ENCODE measurements around the gene TSPO. TPM values are rescaled to one million over a fixed set of nuclear protein-coding genes. Genes with fewer than 3 reads are reported as not detected.

Gene TSPO
- total and polyA plus RNA-seq, 2 experiments from 2014 or later = 34.6 to 44.7 TPM

GRCh38 chr22:43199541-43199940 lies 48.2 kb downstream of the TSPO start:
- Histone ChIP-seq H3K4me1 (ENCODE audit: insufficient read depth) (peaks cover 3% of the 10 kb centered on the region; the same call in 1 of the 2 replicates), H3K9me2 (ENCODE audit: insufficient read depth) (no peaks in the 10 kb centered on the region), H3F3A (replicated peaks; ENCODE audit: low read depth) (0 out of 2 replicates have a peak, but pooled peaks cover 4% of the 10 kb centered on the region), H3K79me2 (replicated peaks; ENCODE audit: insufficient read depth) (no peaks in the 10 kb centered on the region), H3K27ac (ENCODE audit: low read depth) (no peak overlapping the region), H3K27me3 (ENCODE audit: insufficient read depth) (no peaks in the 10 kb centered on the region), H3K36me3 (ENCODE audit: insufficient read depth) (no peaks in the 10 kb centered on the region), H3K4me3 (no peak overlapping the region), H3K4me2 (no peak overlapping the region), H4K20me1 (replicated peaks; ENCODE audit: insufficient read depth) (no peaks in the 10 kb centered on the region), H2AFZ (no peak overlapping the region)
- Mint-ChIP-seq H3K27ac (no peak overlapping the region), H3K27me3 (ENCODE audit: insufficient read depth, low read depth, poor library complexity) (peaks cover 11% of the 10 kb centered on the region), H3K36me3 (ENCODE audit: low read depth) (no peaks in the 10 kb centered on the region), H3K4me3 (no peak overlapping the region), H3K4me1 (peaks cover 10% of the 10 kb centered on the region), H3K9me3 (no peaks in the 10 kb centered on the region; the same call in 2 of the 3 replicates)
- DNase-seq (ENCODE audit: low spot score) (no peak), ATAC-seq (no peak)
- TF ChIP-seq STAT1 (IDR thresholded peaks at IDR 0.05; ENCODE audit: unreplicated experiment) (no peak), REST (IDR thresholded peaks at IDR 0.05; ENCODE audit: unreplicated experiment) (no peak), JUNB (IDR thresholded peaks at IDR 0.05; ENCODE audit: unreplicated experiment) (no peak)

GRCh38 chr22:43200031-43200430 lies 48.7 kb downstream of the TSPO start:
- Histone ChIP-seq H3K4me3 (no peak overlapping the region), H4K20me1 (replicated peaks; ENCODE audit: insufficient read depth) (no peaks in the 10 kb centered on the region), H3K27ac (ENCODE audit: low read depth) (no peak overlapping the region), H3K4me2 (no peak overlapping the region), H3K4me1 (ENCODE audit: insufficient read depth) (peaks cover 3% of the 10 kb centered on the region; the same call in 1 of the 2 replicates), H3K27me3 (ENCODE audit: insufficient read depth) (no peaks in the 10 kb centered on the region), H3K36me3 (ENCODE audit: insufficient read depth) (no peaks in the 10 kb centered on the region), H2AFZ (no peak overlapping the region), H3F3A (replicated peaks; ENCODE audit: low read depth) (0 out of 2 replicates have a peak, but pooled peaks cover 4% of the 10 kb centered on the region), H3K9me2 (ENCODE audit: insufficient read depth) (no peaks in the 10 kb centered on the region), H3K79me2 (replicated peaks; ENCODE audit: insufficient read depth) (no peaks in the 10 kb centered on the region)
- H3K36me3 Mint-ChIP-seq (ENCODE audit: low read depth) = no peaks in the 10 kb centered on the region
- ATAC-seq (no peak), DNase-seq (ENCODE audit: low spot score) (no peak)
- H3K4me1 Mint-ChIP-seq = peaks cover 11% of the 10 kb centered on the region
- no peaks in the 10 kb centered on the region; the same call in 2 of the 3 replicates for H3K9me3 Mint-ChIP-seq
- H3K27me3 Mint-ChIP-seq (ENCODE audit: insufficient read depth, low read depth, poor library complexity) = peaks cover 11% of the 10 kb centered on the region
- H3K4me3 Mint-ChIP-seq = no peak overlapping the region
- no peak overlapping the region for H3K27ac Mint-ChIP-seq
- no peak for TF ChIP-seq ZNF114 (CRISPR knock-in tag; IDR thresholded peaks at IDR 0.05)
- TF ChIP-seq NANOG (IDR thresholded peaks at IDR 0.05; ENCODE audit: borderline replicate concordance) = no peak
- TF ChIP-seq JUNB (IDR thresholded peaks at IDR 0.05; ENCODE audit: unreplicated experiment) = no peak
- TF ChIP-seq POLR2AphosphoS5 (IDR thresholded peaks at IDR 0.05; ENCODE audit: low read depth) = no peak
- no peak for TF ChIP-seq CREB1 (CRISPR knock-in tag; IDR thresholded peaks at IDR 0.05; ENCODE audit: low read depth)
- TF ChIP-seq STAT1 (IDR thresholded peaks at IDR 0.05; ENCODE audit: unreplicated experiment) = no peak
- TF ChIP-seq CTCF (conservative IDR thresholded peaks at IDR 0.05; ENCODE audit: low read depth in 2 of 2) = no peak
- TF ChIP-seq, protein P1, sequence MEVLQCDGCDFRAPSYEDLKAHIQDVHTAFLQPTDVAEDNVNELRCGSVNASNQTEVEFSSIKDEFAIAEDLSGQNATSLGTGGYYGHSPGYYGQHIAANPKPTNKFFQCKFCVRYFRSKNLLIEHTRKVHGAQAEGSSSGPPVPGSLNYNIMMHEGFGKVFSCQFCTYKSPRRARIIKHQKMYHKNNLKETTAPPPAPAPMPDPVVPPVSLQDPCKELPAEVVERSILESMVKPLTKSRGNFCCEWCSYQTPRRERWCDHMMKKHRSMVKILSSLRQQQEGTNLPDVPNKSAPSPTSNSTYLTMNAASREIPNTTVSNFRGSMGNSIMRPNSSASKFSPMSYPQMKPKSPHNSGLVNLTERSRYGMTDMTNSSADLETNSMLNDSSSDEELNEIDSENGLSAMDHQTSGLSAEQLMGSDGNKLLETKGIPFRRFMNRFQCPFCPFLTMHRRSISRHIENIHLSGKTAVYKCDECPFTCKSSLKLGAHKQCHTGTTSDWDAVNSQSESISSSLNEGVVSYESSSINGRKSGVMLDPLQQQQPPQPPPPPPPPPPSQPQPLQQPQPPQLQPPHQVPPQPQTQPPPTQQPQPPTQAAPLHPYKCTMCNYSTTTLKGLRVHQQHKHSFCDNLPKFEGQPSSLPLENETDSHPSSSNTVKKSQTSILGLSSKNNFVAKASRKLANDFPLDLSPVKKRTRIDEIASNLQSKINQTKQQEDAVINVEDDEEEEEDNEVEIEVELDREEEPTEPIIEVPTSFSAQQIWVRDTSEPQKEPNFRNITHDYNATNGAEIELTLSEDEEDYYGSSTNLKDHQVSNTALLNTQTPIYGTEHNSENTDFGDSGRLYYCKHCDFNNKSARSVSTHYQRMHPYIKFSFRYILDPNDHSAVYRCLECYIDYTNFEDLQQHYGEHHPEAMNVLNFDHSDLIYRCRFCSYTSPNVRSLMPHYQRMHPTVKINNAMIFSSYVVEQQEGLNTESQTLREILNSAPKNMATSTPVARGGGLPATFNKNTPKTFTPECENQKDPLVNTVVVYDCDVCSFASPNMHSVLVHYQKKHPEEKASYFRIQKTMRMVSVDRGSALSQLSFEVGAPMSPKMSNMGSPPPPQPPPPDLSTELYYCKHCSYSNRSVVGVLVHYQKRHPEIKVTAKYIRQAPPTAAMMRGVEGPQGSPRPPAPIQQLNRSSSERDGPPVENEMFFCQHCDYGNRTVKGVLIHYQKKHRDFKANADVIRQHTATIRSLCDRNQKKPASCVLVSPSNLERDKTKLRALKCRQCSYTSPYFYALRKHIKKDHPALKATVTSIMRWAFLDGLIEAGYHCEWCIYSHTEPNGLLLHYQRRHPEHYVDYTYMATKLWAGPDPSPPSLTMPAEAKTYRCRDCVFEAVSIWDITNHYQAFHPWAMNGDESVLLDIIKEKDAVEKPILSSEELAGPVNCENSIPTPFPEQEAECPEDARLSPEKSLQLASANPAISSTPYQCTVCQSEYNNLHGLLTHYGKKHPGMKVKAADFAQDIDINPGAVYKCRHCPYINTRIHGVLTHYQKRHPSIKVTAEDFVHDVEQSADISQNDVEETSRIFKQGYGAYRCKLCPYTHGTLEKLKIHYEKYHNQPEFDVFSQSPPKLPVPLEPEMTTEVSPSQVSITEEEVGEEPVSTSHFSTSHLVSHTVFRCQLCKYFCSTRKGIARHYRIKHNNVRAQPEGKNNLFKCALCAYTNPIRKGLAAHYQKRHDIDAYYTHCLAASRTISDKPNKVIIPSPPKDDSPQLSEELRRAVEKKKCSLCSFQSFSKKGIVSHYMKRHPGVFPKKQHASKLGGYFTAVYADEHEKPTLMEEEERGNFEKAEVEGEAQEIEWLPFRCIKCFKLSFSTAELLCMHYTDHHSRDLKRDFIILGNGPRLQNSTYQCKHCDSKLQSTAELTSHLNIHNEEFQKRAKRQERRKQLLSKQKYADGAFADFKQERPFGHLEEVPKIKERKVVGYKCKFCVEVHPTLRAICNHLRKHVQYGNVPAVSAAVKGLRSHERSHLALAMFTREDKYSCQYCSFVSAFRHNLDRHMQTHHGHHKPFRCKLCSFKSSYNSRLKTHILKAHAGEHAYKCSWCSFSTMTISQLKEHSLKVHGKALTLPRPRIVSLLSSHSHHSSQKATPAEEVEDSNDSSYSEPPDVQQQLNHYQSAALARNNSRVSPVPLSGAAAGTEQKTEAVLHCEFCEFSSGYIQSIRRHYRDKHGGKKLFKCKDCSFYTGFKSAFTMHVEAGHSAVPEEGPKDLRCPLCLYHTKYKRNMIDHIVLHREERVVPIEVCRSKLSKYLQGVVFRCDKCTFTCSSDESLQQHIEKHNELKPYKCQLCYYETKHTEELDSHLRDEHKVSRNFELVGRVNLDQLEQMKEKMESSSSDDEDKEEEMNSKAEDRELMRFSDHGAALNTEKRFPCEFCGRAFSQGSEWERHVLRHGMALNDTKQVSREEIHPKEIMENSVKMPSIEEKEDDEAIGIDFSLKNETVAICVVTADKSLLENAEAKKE (CRISPR knock-in tag; IDR thresholded peaks at IDR 0.05) = no peak
- no peak for TF ChIP-seq EZH2phosphoT487 (IDR thresholded peaks at IDR 0.05; ENCODE audit: unreplicated experiment)
